ENCODE data around the gene NRN1L. TPM values are rescaled to one million over a fixed set of nuclear protein-coding genes. Genes with fewer than 3 reads are reported as not detected.

Gene NRN1L
- total RNA-seq, 1 experiment from 2014 or later, result not detected

GRCh38 chr16:67848118-67848517 lies 36.6 kb upstream of the NRN1L start:
- H3K27ac ChIP-seq, result peak overlapping the region; percentile 70; the same call in 1 of the 2 replicates
- ChIA-PET CTCF (interaction anchor here (0.7 kb wide), 1 partner anchor 185 kb away, joined by 4 read pairs; no protein-coding TSS in a partner anchor), POLR2A (ENCODE audit: unreplicated experiment) (no interaction called here)
- no peaks in the 10 kb centered on the region; the same call in 1 of the 2 replicates for H3K36me3 ChIP-seq (ENCODE audit: low read depth)
- H3K9me2 ChIP-seq (ENCODE audit: insufficient read depth), result no peaks in the 10 kb centered on the region
- peaks cover 23% of the 10 kb centered on the region; the same call in 1 of the 2 replicates for H3F3A ChIP-seq (ENCODE audit: insufficient read depth, low read depth)
- no peaks in the 10 kb centered on the region for H3K27me3 ChIP-seq (ENCODE audit: insufficient read depth, low read depth)
- BruUV-seq (replicated peaks), result no TSS peak
- H3K79me2 ChIP-seq (ENCODE audit: low read depth), result peaks cover 88% of the 10 kb centered on the region
- no peaks in the 10 kb centered on the region for H3K9me3 ChIP-seq (ENCODE audit: insufficient read depth, low read depth)
- H3K4me2 ChIP-seq, result peak overlapping the region; percentile 93
- H2AFZ ChIP-seq, result no peak overlapping the region
- peak overlapping the region; percentile 100 for H3K4me3 ChIP-seq
- DNase-seq, result no peak
- H4K20me1 ChIP-seq (ENCODE audit: insufficient read depth), result peaks cover 53% of the 10 kb centered on the region
- TF ChIP-seq EZH2 (IDR thresholded peaks at IDR 0.05; ENCODE audit: low read depth), result no peak
- TF ChIP-seq CTCF (conservative IDR thresholded peaks at IDR 0.05), result no peak
- intact Hi-C loops (cut with micrococcal nuclease; ENCODE audit: unreplicated experiment), result loop anchor here (5.0 kb wide), 1 partner anchor 41 kb away; the partner anchor contains the start of genes RANBP10 and TSNAXIP1
- peaks cover 37% of the 10 kb centered on the region for H3K4me1 ChIP-seq (replicated peaks; ENCODE audit: insufficient read depth)

- Histone ChIP-seq H3K9me2 (ENCODE audit: insufficient read depth) (no peaks in the 10 kb centered on the region), H3K36me3 (ENCODE audit: low read depth) (no peaks in the 10 kb centered on the region; the same call in 1 of the 2 replicates), H3K4me3 (no peak overlapping the region), H3K27me3 (ENCODE audit: insufficient read depth, low read depth) (no peaks in the 10 kb centered on the region), H3K79me2 (ENCODE audit: low read depth) (peaks cover 92% of the 10 kb centered on the region), H3K9me3 (ENCODE audit: insufficient read depth, low read depth) (no peaks in the 10 kb centered on the region), H3K4me1 (replicated peaks; ENCODE audit: insufficient read depth) (peaks cover 30% of the 10 kb centered on the region), H4K20me1 (ENCODE audit: insufficient read depth) (peaks cover 93% of the 10 kb centered on the region), H3F3A (ENCODE audit: insufficient read depth, low read depth) (peaks cover 39% of the 10 kb centered on the region), H3K27ac (no peak overlapping the region), H2AFZ (no peak overlapping the region), H3K4me2 (no peak overlapping the region)
- ChIA-PET POLR2A (ENCODE audit: unreplicated experiment) (no interaction called here), CTCF (no interaction called here)
- no peak for TF ChIP-seq CTCF (conservative IDR thresholded peaks at IDR 0.05)
- no peak for TF ChIP-seq EZH2 (IDR thresholded peaks at IDR 0.05; ENCODE audit: low read depth)
- no TSS peak for BruUV-seq (replicated peaks)
- intact Hi-C loops (cut with micrococcal nuclease; ENCODE audit: unreplicated experiment), result no loop called here
- DNase-seq, result no peak
Measured at GRCh38 chr16:67853670-67854069, 31.0 kb upstream of the NRN1L start.

- Histone ChIP-seq H3K27ac (no peak overlapping the region), H3K4me2 (no peak overlapping the region), H4K20me1 (ENCODE audit: insufficient read depth) (peaks cover 94% of the 10 kb centered on the region), H3K4me3 (no peak overlapping the region), H3K79me2 (ENCODE audit: low read depth) (peaks cover 92% of the 10 kb centered on the region), H2AFZ (no peak overlapping the region), H3K9me3 (ENCODE audit: insufficient read depth, low read depth) (no peaks in the 10 kb centered on the region), H3K9me2 (ENCODE audit: insufficient read depth) (no peaks in the 10 kb centered on the region), H3K4me1 (replicated peaks; ENCODE audit: insufficient read depth) (peaks cover 44% of the 10 kb centered on the region), H3K36me3 (ENCODE audit: low read depth) (0 out of 2 replicates have a peak, but pooled peaks cover 7% of the 10 kb centered on the region), H3F3A (ENCODE audit: insufficient read depth, low read depth) (peaks cover 52% of the 10 kb centered on the region), H3K27me3 (ENCODE audit: insufficient read depth, low read depth) (no peaks in the 10 kb centered on the region)
- POLR2A ChIA-PET (ENCODE audit: unreplicated experiment), result no interaction called here
- no TSS peak for BruUV-seq (replicated peaks)
- CTCF ChIA-PET, result no interaction called here
- intact Hi-C loops (cut with micrococcal nuclease; ENCODE audit: unreplicated experiment), result loop anchor here (5.0 kb wide), 2 partner anchors 138 to 178 kb away; partner anchors contain the start of gene GFOD2
- no peak for DNase-seq
- TF ChIP-seq EZH2 (IDR thresholded peaks at IDR 0.05; ENCODE audit: low read depth) (no peak), CTCF (conservative IDR thresholded peaks at IDR 0.05) (no peak)
Measured at GRCh38 chr16:67855789-67856188, 28.9 kb upstream of the NRN1L start.

All from PC-9 (cell line).